ENCODE results near the gene PCDHGB5.

GRCh38 chr5:141383345-141383744 lies 14.4 kb upstream of the PCDHGB5 start:
- TF ChIP-seq ZNF646 (CRISPR knock-in tag; IDR thresholded peaks at IDR 0.05): no peak
- no peak for TF ChIP-seq CBFB (CRISPR knock-in tag; IDR thresholded peaks at IDR 0.05)
- TF ChIP-seq CTCF (CRISPR knock-in tag; IDR thresholded peaks at IDR 0.05): no peak
- TF ChIP-seq HDAC1 (CRISPR knock-in tag; IDR thresholded peaks at IDR 0.05): no peak
- no peak for TF ChIP-seq CHD4 (IDR thresholded peaks at IDR 0.05; ENCODE audit: borderline replicate concordance, low read length)
- TF ChIP-seq ZNF629 (CRISPR knock-in tag; conservative IDR thresholded peaks at IDR 0.05): no peak
- no peak for TF ChIP-seq ZNF781 (CRISPR knock-in tag; IDR thresholded peaks at IDR 0.05; ENCODE audit: borderline replicate concordance, not compliant biosample characterization)
- TF ChIP-seq ZBTB7A (CRISPR knock-in tag; IDR thresholded peaks at IDR 0.05): no peak
- TF ChIP-seq ZNF34 (CRISPR knock-in tag; IDR thresholded peaks at IDR 0.05; ENCODE audit: borderline replicate concordance): no peak
- no peak for TF ChIP-seq EZH2 (conservative IDR thresholded peaks at IDR 0.05; ENCODE audit: low read depth, low read length)
- TF ChIP-seq ZNF512 (CRISPR knock-in tag; IDR thresholded peaks at IDR 0.05): no peak
- TF ChIP-seq RARA (CRISPR knock-in tag; IDR thresholded peaks at IDR 0.05): no peak
- no peak for TF ChIP-seq MXD1 (CRISPR knock-in tag; IDR thresholded peaks at IDR 0.05)
